GM12878 (cell line): Measurements from ENCODE around the gene ZDHHC14. TPM values are rescaled to one million over a fixed set of nuclear protein-coding genes. Genes with fewer than 3 reads are reported as not detected.

ENCODE experiments used
- ATAC-seq: fragments of 200-7000 bp; cut with Tn5 transposase; 3 replicates; pipeline ENCODE4 v1.9.1; 2020; ENCODE audit warnings: mild to moderate bottlenecking, moderate library complexity
- BruUV-seq: library from RNA; stranded (reverse); fragments of 400-500 nt; replicated peaks from 2 replicates; lab custom pipeline; 2021; lab: Mats Ljungman, UMichigan
- CTCF ChIA-PET: fragments of 300-600 bp; sonication (Branson Sonifier 250); formaldehyde crosslinking; extraction: SDS; loops from one replicate; lab custom pipeline; 2021; ENCODE audit warnings: inconsistent platforms; lab: Yijun Ruan, JAX
- POLR2A ChIA-PET: fragments of 350-600 bp; formaldehyde crosslinking; extraction: SDS; loops from one replicate; lab custom pipeline; 2021; ENCODE audit warnings: inconsistent platforms; lab: Charles Lee
- RAD21 ChIA-PET: fragments of 300-600 bp; sonication (Branson Sonifier 250); formaldehyde crosslinking; loops from one replicate; lab custom pipeline; 2023; ENCODE audit warnings: antibody characterized with exemption; ENCODE audit not compliant: unreplicated experiment; lab: Charles Lee
- SMC1A ChIA-PET: fragments of 300-600 bp; sonication (Branson Sonifier 250); formaldehyde crosslinking; loops from one replicate; lab custom pipeline; 2023; ENCODE audit not compliant: unreplicated experiment, uncharacterized antibody; lab: Charles Lee
- DNase-seq: peaks from one replicate; pipeline ENCODE4 v3.0.0-alpha.2; 2011; ENCODE audit warnings: low read depth, low spot score
- FAIRE-seq: peaks from 3 replicates; lab custom pipeline; 2011; peaks lifted over from hg19 to GRCh38; lab: Jason Lieb, UNC
- H2AFZ ChIP-seq: 2 replicates; pipeline ENCODE4 v1.6.0; 2011; ENCODE audit warnings: low read depth, low read length, control low read depth; ENCODE audit not compliant: control insufficient read depth
- H3K27ac ChIP-seq: 2 replicates; pipeline ENCODE4 v1.5.1; 2011; ENCODE audit warnings: control low read depth; ENCODE audit not compliant: control insufficient read depth, insufficient read depth
- H3K27me3 ChIP-seq, 2 experiments: replicated peaks in 1 of 2; 2 replicates each; pipeline versions ENCODE4 v1.6.0 to v1.6.1; 2011; ENCODE audit warnings: low read length in 1 of 2; ENCODE audit not compliant: control insufficient read depth in 2 of 2, insufficient read depth in 2 of 2
- H3K36me3 ChIP-seq, 2 experiments: 2 replicates each; pipeline ENCODE4 v1.5.1; 2011; ENCODE audit warnings: low read length in 1 of 2; ENCODE audit not compliant: control insufficient read depth in 2 of 2, insufficient read depth in 2 of 2
- H3K4me1 ChIP-seq: 2 replicates; pipeline ENCODE4 v1.6.1; 2011; ENCODE audit warnings: mild to moderate bottlenecking, low read length, moderate library complexity, mixed read lengths; ENCODE audit not compliant: control insufficient read depth, insufficient read depth
- H3K4me2 ChIP-seq: 2 replicates; pipeline ENCODE4 v1.6.0; 2011; ENCODE audit warnings: control low read depth; ENCODE audit not compliant: control insufficient read depth, insufficient read depth
- H3K4me3 ChIP-seq: fragments of 200-600 bp; sonication (generic); 2 replicates; pipeline ENCODE4 v1.5.1; 2016
- H3K79me2 ChIP-seq: 2 replicates; pipeline ENCODE4 v1.6.0; 2011; ENCODE audit warnings: low read length; ENCODE audit not compliant: control insufficient read depth, insufficient read depth
- H3K9ac ChIP-seq: 2 replicates; pipeline ENCODE4 v1.8.0; 2011; ENCODE audit warnings: low read length, control low read depth, mixed read lengths; ENCODE audit not compliant: control insufficient read depth, insufficient read depth
- H3K9me3 ChIP-seq: replicated peaks from 3 replicates; pipeline ENCODE4 v1.5.1; 2011; ENCODE audit warnings: mild to moderate bottlenecking, low read length; ENCODE audit not compliant: control insufficient read depth, insufficient read depth
- H4K20me1 ChIP-seq: 2 replicates; pipeline ENCODE4 v1.6.0; 2011; ENCODE audit not compliant: control insufficient read depth, insufficient read depth
- BACH1 ChIP-seq: fragments of 450-650 bp; IDR thresholded peaks from 2 replicates; pipeline ENCODE4 v1.6.1; 2017; ENCODE audit warnings: mild to moderate bottlenecking, borderline replicate concordance
- CEBPB ChIP-seq, 2 experiments: fragments of 150-350 bp in 1 of 2; IDR thresholded peaks; 2 replicates each; pipeline ENCODE4 v1.6.1; 2012 to 2014; ENCODE audit warnings: low read depth in 2 of 2, low read length in 2 of 2, borderline replicate concordance in 1 of 2, inconsistent platforms in 1 of 2
- ETV6 ChIP-seq, 2 experiments: fragments of 450-650 bp in 1 of 2; IDR thresholded peaks in 1 of 2; conservative IDR thresholded peaks in 1 of 2; 2 replicates each; pipeline ENCODE4 v1.6.1; 2014; ENCODE audit warnings: antibody characterized with exemption in 1 of 2, borderline replicate concordance in 1 of 2, low read depth in 1 of 2, mild to moderate bottlenecking in 1 of 2, moderate library complexity in 1 of 2
- KDM1A ChIP-seq: fragments of 200-600 bp; sonication (generic); IDR thresholded peaks from 2 replicates; pipeline ENCODE4 v1.6.1; 2016; ENCODE audit warnings: borderline replicate concordance
- MYB ChIP-seq: fragments of 150-350 bp; IDR thresholded peaks from 2 replicates; pipeline ENCODE4 v1.6.1; 2014; ENCODE audit warnings: mild to moderate bottlenecking, low read depth, low read length, borderline replicate concordance
- NR2C2 ChIP-seq: IDR thresholded peaks from 2 replicates; pipeline ENCODE4 v1.6.1; 2011; ENCODE audit warnings: borderline replicate concordance, low read depth; ENCODE audit not compliant: control insufficient read depth, insufficient read length
- NRF1 ChIP-seq: conservative IDR thresholded peaks from 2 replicates; pipeline ENCODE4 v1.6.1; 2011; ENCODE audit warnings: mild to moderate bottlenecking, low read depth, low read length, improper control_type of control experiment
- POLR2AphosphoS5 ChIP-seq: IDR thresholded peaks from 2 replicates; pipeline ENCODE4 v1.6.1; 2011; ENCODE audit warnings: mild to moderate bottlenecking, low read length, inconsistent platforms
- POU2F2 ChIP-seq: IDR thresholded peaks from 3 replicates; pipeline ENCODE4 v1.6.1; 2011; ENCODE audit warnings: low read depth, mild to moderate bottlenecking, low read length, borderline replicate concordance
- RAD21 ChIP-seq: IDR thresholded peaks from 2 replicates; pipeline ENCODE4 v1.6.1; 2011; ENCODE audit warnings: mild to moderate bottlenecking, low read depth, low read length, moderate library complexity; ENCODE audit not compliant: insufficient read depth
- RFX5 ChIP-seq: IDR thresholded peaks from 2 replicates; pipeline ENCODE4 v1.6.1; 2011; ENCODE audit warnings: low read depth, low read length, improper control_type of control experiment
- SP1 ChIP-seq: IDR thresholded peaks from one replicate; pipeline ENCODE4 v1.6.1; 2011; ENCODE audit warnings: low read depth, low read length
- SREBF2 ChIP-seq: IDR thresholded peaks from 2 replicates; pipeline ENCODE4 v1.6.1; 2012; ENCODE audit warnings: mild to moderate bottlenecking, low read length
- SUZ12 ChIP-seq: fragments of 200-600 bp; sonication (generic); IDR thresholded peaks from one replicate; pipeline ENCODE4 v1.6.1; 2018; ENCODE audit warnings: antibody characterized with exemption, mild to moderate bottlenecking; ENCODE audit not compliant: unreplicated experiment
- TARDBP ChIP-seq: IDR thresholded peaks from 2 replicates; pipeline ENCODE4 v1.6.1; 2016; ENCODE audit warnings: borderline replicate concordance
- ZZZ3 ChIP-seq: IDR thresholded peaks from 2 replicates; pipeline ENCODE4 v1.6.1; 2011; ENCODE audit warnings: low read depth; ENCODE audit not compliant: control insufficient read depth, insufficient read length
- WGBS: methylation state at CpG from one replicate; pipeline ENCODE4 v1.1.6; 2016; ENCODE audit warnings: low lambda C conversion rate; ENCODE audit not compliant: insufficient replicate concordance, insufficient coverage; ENCODE audit errors: missing lambda C conversion rate; 5-methylcytosine and 5-hydroxymethylcytosine counted together
- in situ Hi-C: fragments of 300-500 bp; cut with MboI; formaldehyde crosslinking; loops from 9 replicates; pipeline ENCODE4 v1.14.3; 2018; ENCODE audit warnings: mixed read lengths
- intact Hi-C: fragments of 100-400 bp; cut with micrococcal nuclease; formaldehyde crosslinking; loops from one replicate; pipeline ENCODE4 v1.14.2; 2022; ENCODE audit not compliant: unreplicated experiment
- polyA plus RNA-seq, 11 experiments: library from polyadenylated mRNA; depleted of rRNA in 4 of 11; unstranded in 6 of 11; stranded (reverse) in 5 of 11; fragments of >200 nt; fragmentation: Nextera tagmentation in 4 of 11; fragmentation: Illumina TruSeq in 1 of 11; extraction: Ambion mirVana in 4 of 11; extraction: Trizol in 1 of 11; gene quantifications; 1 replicate in 1 of 11; 2 replicates in 10 of 11; pipeline versions ENCODE4 v1.2.1 to v1.2.3, GENCODE V29; 2011 to 2016; ENCODE audit warnings: inconsistent platforms in 2 of 11, missing spikeins in 2 of 11, low read depth in 1 of 11
- total RNA-seq, 4 experiments: library from RNA; depleted of rRNA in 3 of 4; stranded (reverse); fragments of >200 nt in 3 of 4; fragmentation: Illumina TruSeq in 1 of 4; extraction: Trizol in 1 of 4; gene quantifications; 2 replicates each; pipeline versions ENCODE4 v1.2.1 to v1.2.3, GENCODE V29; 2013 to 2021
- TF ChIP-seq, protein P1 (sequence below): IDR thresholded peaks from 2 replicates; pipeline ENCODE4 v1.6.1; 2011; ENCODE audit warnings: low read depth, mild to moderate bottlenecking, low read length, moderate library complexity, borderline replicate concordance; ENCODE audit errors: extremely low read depth
- TF ChIP-seq, protein P2 (sequence below): fragments of 450-650 bp; IDR thresholded peaks from 2 replicates; pipeline ENCODE4 v1.6.1; 2017; ENCODE audit warnings: low read depth, mild to moderate bottlenecking, moderate library complexity
- TF ChIP-seq, protein P3 (sequence below): IDR thresholded peaks from 2 replicates; pipeline ENCODE4 v1.6.1; 2012; ENCODE audit warnings: low read length, inconsistent platforms

The ZDHHC14 gene
- total and polyA plus RNA-seq, 10 of the 15 experiments (the other 5 are each of a cell fraction or from before 2014, with no cell fraction given), result 0.15 to 16.0 (median 0.76) TPM; not detected in 1

DNA sequence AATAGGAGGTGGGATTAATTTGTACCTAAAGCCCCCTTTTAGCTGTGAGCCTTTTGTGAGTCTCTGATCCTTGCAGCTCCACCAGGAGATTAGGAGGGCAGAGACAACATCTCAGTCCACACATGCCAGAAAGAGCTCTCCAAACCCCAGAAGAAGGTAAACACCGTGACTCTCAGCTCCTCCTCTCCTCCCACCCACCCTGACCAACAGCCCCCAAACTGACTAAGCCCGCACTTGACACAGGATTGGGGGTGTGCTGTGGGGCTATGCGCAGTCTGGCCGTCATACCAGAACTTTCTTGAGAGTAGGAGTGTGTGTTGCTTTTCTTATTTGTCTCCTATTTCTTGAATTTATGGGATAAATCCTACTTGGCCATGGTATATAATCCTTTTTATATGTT, 277.3 kb downstream of the ZDHHC14 start:
- Histone ChIP-seq H3K9ac (no peak overlapping the region), H3K4me3 (no peak overlapping the region), H3K27ac (no peak overlapping the region), H2AFZ (no peak overlapping the region), H3K27me3 (no peaks in the 10 kb centered on the region), H3K79me2 (no peaks in the 10 kb centered on the region), H3K36me3 (peaks cover 0 to 3% of the 10 kb centered on the region in 2 experiments; a peak in 2 of 4 replicates), H3K9me3 (no peaks in the 10 kb centered on the region; the same call in 2 of the 3 replicates), H3K4me2 (no peak overlapping the region), H3K4me1 (no peaks in the 10 kb centered on the region), H4K20me1 (no peaks in the 10 kb centered on the region)
- in situ Hi-C loops (no loop called here), intact Hi-C loops (no loop called here)
- ATAC-seq, result no peak
- BruUV-seq, result no TSS peak
- TF ChIP-seq, protein P1, sequence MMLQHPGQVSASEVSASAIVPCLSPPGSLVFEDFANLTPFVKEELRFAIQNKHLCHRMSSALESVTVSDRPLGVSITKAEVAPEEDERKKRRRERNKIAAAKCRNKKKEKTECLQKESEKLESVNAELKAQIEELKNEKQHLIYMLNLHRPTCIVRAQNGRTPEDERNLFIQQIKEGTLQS, result no peak
- no peak for TF ChIP-seq ZZZ3
- TF ChIP-seq BACH1, result no peak
- TF ChIP-seq CEBPB (IDR thresholded peaks at IDR 0.05; ENCODE audit: borderline replicate concordance in 1 of 2, low read depth in 2 of 2, low read length in 2 of 2), result no peak
- no peak for TF ChIP-seq TARDBP
- no peak for TF ChIP-seq SP1
- TF ChIP-seq NR2C2, result no peak
- TF ChIP-seq SREBF2, result no peak
- no peak for TF ChIP-seq KDM1A
- TF ChIP-seq, protein P2, sequence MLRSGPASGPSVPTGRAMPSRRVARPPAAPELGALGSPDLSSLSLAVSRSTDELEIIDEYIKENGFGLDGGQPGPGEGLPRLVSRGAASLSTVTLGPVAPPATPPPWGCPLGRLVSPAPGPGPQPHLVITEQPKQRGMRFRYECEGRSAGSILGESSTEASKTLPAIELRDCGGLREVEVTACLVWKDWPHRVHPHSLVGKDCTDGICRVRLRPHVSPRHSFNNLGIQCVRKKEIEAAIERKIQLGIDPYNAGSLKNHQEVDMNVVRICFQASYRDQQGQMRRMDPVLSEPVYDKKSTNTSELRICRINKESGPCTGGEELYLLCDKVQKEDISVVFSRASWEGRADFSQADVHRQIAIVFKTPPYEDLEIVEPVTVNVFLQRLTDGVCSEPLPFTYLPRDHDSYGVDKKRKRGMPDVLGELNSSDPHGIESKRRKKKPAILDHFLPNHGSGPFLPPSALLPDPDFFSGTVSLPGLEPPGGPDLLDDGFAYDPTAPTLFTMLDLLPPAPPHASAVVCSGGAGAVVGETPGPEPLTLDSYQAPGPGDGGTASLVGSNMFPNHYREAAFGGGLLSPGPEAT, result no peak
- no peak for TF ChIP-seq SUZ12
- no peak for TF ChIP-seq NRF1
- TF ChIP-seq RFX5, result no peak
- TF ChIP-seq, protein P3, sequence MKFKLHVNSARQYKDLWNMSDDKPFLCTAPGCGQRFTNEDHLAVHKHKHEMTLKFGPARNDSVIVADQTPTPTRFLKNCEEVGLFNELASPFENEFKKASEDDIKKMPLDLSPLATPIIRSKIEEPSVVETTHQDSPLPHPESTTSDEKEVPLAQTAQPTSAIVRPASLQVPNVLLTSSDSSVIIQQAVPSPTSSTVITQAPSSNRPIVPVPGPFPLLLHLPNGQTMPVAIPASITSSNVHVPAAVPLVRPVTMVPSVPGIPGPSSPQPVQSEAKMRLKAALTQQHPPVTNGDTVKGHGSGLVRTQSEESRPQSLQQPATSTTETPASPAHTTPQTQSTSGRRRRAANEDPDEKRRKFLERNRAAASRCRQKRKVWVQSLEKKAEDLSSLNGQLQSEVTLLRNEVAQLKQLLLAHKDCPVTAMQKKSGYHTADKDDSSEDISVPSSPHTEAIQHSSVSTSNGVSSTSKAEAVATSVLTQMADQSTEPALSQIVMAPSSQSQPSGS, result no peak
- no peak for TF ChIP-seq POLR2AphosphoS5
- TF ChIP-seq ETV6 (conservative IDR thresholded peaks at IDR 0.05 in 1 of 2, IDR thresholded peaks at IDR 0.05 in 1 of 2; ENCODE audit: borderline replicate concordance in 1 of 2, low read depth in 1 of 2), result no peak
- no peak for TF ChIP-seq MYB
- no peak for TF ChIP-seq RAD21
- TF ChIP-seq POU2F2, result no peak
- POLR2A ChIA-PET, result no interaction called here
- no peak for FAIRE-seq
- RAD21 ChIA-PET, result interaction anchor here (1.0 kb wide), 1 partner anchor 8 kb away, joined by 3 read pairs; no protein-coding TSS in a partner anchor
- DNase-seq, result no peak
- WGBS, result 69% methylated on average over 4 of the region's 4 CpGs
- SMC1A ChIA-PET, result interaction anchor here (0.7 kb wide), 1 partner anchor 72 kb away, joined by 3 read pairs; no protein-coding TSS in a partner anchor
- CTCF ChIA-PET, result interaction anchor here (2.0 kb wide), 1 partner anchor 9 kb away, joined by 11 read pairs; no protein-coding TSS in a partner anchor
